ENCODE data around the gene SACS.

GRCh38 chr13:23372264-23372906 is 61.1 kb downstream of the SACS start:
- no peak for TF ChIP-seq CTCF (IDR thresholded peaks at IDR 0.05)
- TF ChIP-seq POLR2A (IDR thresholded peaks at IDR 0.05): no peak
